Vagina (tissue), 2 donors: ENCODE results near the gene ARL2.

Source experiments
- CTCF ChIP-seq, 3 experiments: fragments of 450-650 bp in 2 of 3; fragments of 200-600 bp in 1 of 3; sonication (generic) in 1 of 3; IDR thresholded peaks; one replicate each; pipeline ENCODE4 v1.5.1; 2017 to 2019; ENCODE audit warnings: antibody characterized with exemption in 3 of 3, mild to moderate bottlenecking in 2 of 3, moderate library complexity in 2 of 3
- POLR2A ChIP-seq, 2 donors: fragments of 450-650 bp; IDR thresholded peaks; one replicate each; pipeline ENCODE4 v1.6.1; 2017; ENCODE audit warnings: antibody characterized with exemption in 2 of 2, mild to moderate bottlenecking in 2 of 2, moderate library complexity in 2 of 2
- POLR2AphosphoS5 ChIP-seq, 2 donors: sonication (generic); formaldehyde crosslinking; IDR thresholded peaks; one replicate each; pipeline ENCODE4 v1.9.0; 2017; ENCODE audit warnings: antibody characterized with exemption in 2 of 2, mild to moderate bottlenecking in 2 of 2, low read depth in 1 of 2; ENCODE audit not compliant: insufficient read depth in 1 of 2

- TF ChIP-seq POLR2AphosphoS5 (IDR thresholded peaks at IDR 0.05; ENCODE audit: insufficient read depth in 1 of 2, low read depth in 1 of 2) (no peak), CTCF (IDR thresholded peaks at IDR 0.05) (no peak), POLR2A (IDR thresholded peaks at IDR 0.05) (no peak)
Measured at GRCh38 chr11:65036931-65037330, 23.0 kb downstream of the ARL2 start.
